SU-DHL-6 (cell line): ENCODE measurements around the gene WWOX.

Source experiments
- H2AFZ ChIP-seq: fragments of 200-600 bp; sonication (generic); 2 replicates; pipeline ENCODE4 v1.6.1; 2014; ENCODE audit warnings: low read depth, mild to moderate bottlenecking, moderate library complexity, mixed read lengths, antibody characterized with exemption, low read length; ENCODE audit not compliant: severe bottlenecking
- H3F3A ChIP-seq: fragments of 200-600 bp; shearing (Covaris generic); 2 replicates; pipeline ENCODE4 v1.6.0; 2016; ENCODE audit warnings: antibody characterized with exemption, mild to moderate bottlenecking; ENCODE audit not compliant: insufficient read depth
- H3K27ac ChIP-seq: fragments of 200-600 bp; sonication (generic); 2 replicates; pipeline ENCODE4 v1.5.1; 2016; ENCODE audit warnings: low read depth, mild to moderate bottlenecking, low read length, moderate library complexity, mixed read lengths
- H3K27me3 ChIP-seq: fragments of 200-600 bp; sonication (generic), shearing (Covaris generic); 2 replicates; pipeline ENCODE4 v1.6.0; 2014; ENCODE audit warnings: mild to moderate bottlenecking, low read length
- H3K36me3 ChIP-seq: fragments of 200-600 bp; sonication (generic); 2 replicates; pipeline ENCODE4 v1.6.1; 2014; ENCODE audit warnings: mild to moderate bottlenecking, low read length, mixed read lengths
- H3K4me2 ChIP-seq: fragments of 300-600, 200-600 bp; shearing (Covaris generic), sonication (generic); 2 replicates; pipeline ENCODE4 v1.6.0; 2014; ENCODE audit warnings: low read length, low read depth, mild to moderate bottlenecking; ENCODE audit not compliant: poor library complexity, severe bottlenecking
- H3K4me3 ChIP-seq: fragments of 200-600 bp; sonication (generic); 2 replicates; pipeline ENCODE4 v1.5.1; 2014; ENCODE audit warnings: antibody characterized with exemption, low read length, mild to moderate bottlenecking, mixed read lengths; ENCODE audit not compliant: insufficient read depth, poor library complexity, severe bottlenecking
- H3K79me2 ChIP-seq: fragments of 200-600 bp; sonication (generic); 2 replicates; pipeline ENCODE4 v1.6.1; 2014; ENCODE audit warnings: mild to moderate bottlenecking, low read length, moderate library complexity; ENCODE audit not compliant: insufficient read depth
- H3K9ac ChIP-seq: fragments of 200-600 bp; sonication (generic); 2 replicates; pipeline ENCODE4 v1.7.0; 2014; ENCODE audit warnings: mild to moderate bottlenecking, low read length
- H3K9me2 ChIP-seq: fragments of 200-600 bp; sonication (generic); replicated peaks from 2 replicates; pipeline ENCODE4 v1.6.1; 2014; ENCODE audit warnings: low read length; ENCODE audit not compliant: insufficient read depth
- H3K9me3 ChIP-seq: fragments of 200-600 bp; sonication (generic); 2 replicates; pipeline ENCODE4 v1.6.1; 2014; ENCODE audit warnings: low read length, mixed read lengths; ENCODE audit not compliant: insufficient read depth
- H4K20me1 ChIP-seq: fragments of 200-600 bp; sonication (generic); 2 replicates; pipeline ENCODE4 v1.6.1; 2014; ENCODE audit warnings: low read depth, mild to moderate bottlenecking, antibody characterized with exemption, low read length, moderate library complexity, mixed read lengths
- CTCF ChIP-seq: fragments of 200-600 bp; sonication (generic); IDR thresholded peaks from one replicate; pipeline ENCODE4 v1.5.1; 2017; ENCODE audit warnings: antibody characterized with exemption, mild to moderate bottlenecking, low read length, moderate library complexity; ENCODE audit not compliant: insufficient read depth, poor library complexity, severe bottlenecking
- EZH2phosphoT487 ChIP-seq: fragments of 200-600 bp; sonication (generic), shearing (Covaris generic); conservative IDR thresholded peaks from 2 replicates; pipeline ENCODE4 v1.6.1; 2018; ENCODE audit warnings: mild to moderate bottlenecking, antibody characterized with exemption, low read length, moderate library complexity, mixed read lengths

Gene WWOX

GRCh38 chr16:78180349-78180748, 80.9 kb downstream of the WWOX start:
- H3K4me2 ChIP-seq = no peak overlapping the region
- no peaks in the 10 kb centered on the region for H3K79me2 ChIP-seq
- TF ChIP-seq CTCF (no peak), EZH2phosphoT487 (no peak)

GRCh38 chr16:78183437-78184237, 84.2 kb downstream of the WWOX start:
- Histone ChIP-seq H3K27ac (no peak overlapping the region), H3K9ac (no peak overlapping the region), H3K4me2 (no peak overlapping the region), H3K4me3 (no peak overlapping the region), H3K9me2 (no peaks in the 10 kb centered on the region), H2AFZ (no peak overlapping the region), H3F3A (no peaks in the 10 kb centered on the region), H3K9me3 (no peaks in the 10 kb centered on the region), H4K20me1 (no peaks in the 10 kb centered on the region), H3K79me2 (no peaks in the 10 kb centered on the region), H3K27me3 (no peaks in the 10 kb centered on the region), H3K36me3 (no peaks in the 10 kb centered on the region)
- no peak for TF ChIP-seq CTCF
- no peak for TF ChIP-seq EZH2phosphoT487

More at GRCh38 chr16:78180349-78180748, 80.9 kb downstream of the WWOX start:
- H3K4me3 ChIP-seq = no peak overlapping the region
- no peak overlapping the region for H3K9ac ChIP-seq
- no peaks in the 10 kb centered on the region for H3K36me3 ChIP-seq
- no peak overlapping the region for H3K27ac ChIP-seq
- H3K27me3 ChIP-seq = no peaks in the 10 kb centered on the region
- no peaks in the 10 kb centered on the region for H3F3A ChIP-seq
- no peaks in the 10 kb centered on the region for H4K20me1 ChIP-seq
- H3K9me2 ChIP-seq = no peaks in the 10 kb centered on the region
- H2AFZ ChIP-seq = no peak overlapping the region
- no peaks in the 10 kb centered on the region for H3K9me3 ChIP-seq

GRCh38 chr16:78184238-78185183, 85.1 kb downstream of the WWOX start:
- H3K9me3 ChIP-seq = no peaks in the 10 kb centered on the region
- no peak overlapping the region for H3K4me3 ChIP-seq
- H3K9ac ChIP-seq = no peak overlapping the region
- H2AFZ ChIP-seq = no peak overlapping the region
- no peak for TF ChIP-seq CTCF
- TF ChIP-seq EZH2phosphoT487 = no peak
- no peak overlapping the region for H3K27ac ChIP-seq
- no peaks in the 10 kb centered on the region for H4K20me1 ChIP-seq
- no peaks in the 10 kb centered on the region for H3K27me3 ChIP-seq
- H3K79me2 ChIP-seq = no peaks in the 10 kb centered on the region
- no peaks in the 10 kb centered on the region for H3K36me3 ChIP-seq
- no peaks in the 10 kb centered on the region for H3K9me2 ChIP-seq
- H3K4me2 ChIP-seq = no peak overlapping the region
- H3F3A ChIP-seq = no peaks in the 10 kb centered on the region
